Measurements from ENCODE around the gene C6orf136.
A peak's percentile ranks its signal among the peaks of the same experiment; 100 is the strongest.
"Not testable (repeated sequence)": the region's sequence is repeated elsewhere in the genome, so short reads cannot be mapped to it uniquely, and the experiment has no call there.

The C6orf136 gene

GRCh38 chr6:30644769-30645168 lies 2.2 kb upstream of the C6orf136 start:
- no peak overlapping the region for H3K9ac ChIP-seq (ENCODE audit: low read depth, low read length)
- peaks cover 7% of the 10 kb centered on the region for H3K4me1 ChIP-seq (ENCODE audit: control insufficient read depth, insufficient read depth, low read length)
- no peak overlapping the region for H3K27ac ChIP-seq (ENCODE audit: low read depth, low read length)
- peaks cover 58% of the 10 kb centered on the region for H3K36me3 ChIP-seq (ENCODE audit: control insufficient read depth, insufficient read depth, low read length)
- H3K9me3 ChIP-seq (ENCODE audit: control insufficient read depth, insufficient read depth, low read length) = no peaks in the 10 kb centered on the region
- H3K27me3 ChIP-seq (ENCODE audit: control insufficient read depth, insufficient read depth, low read length) = no peaks in the 10 kb centered on the region
- H3K4me3 ChIP-seq (ENCODE audit: low read depth, low read length) = no peak overlapping the region

- Histone ChIP-seq H3K27me3 (ENCODE audit: control insufficient read depth, insufficient read depth, low read length) (no peaks in the 10 kb centered on the region), H3K4me3 (ENCODE audit: low read depth, low read length) (peak overlapping the region; percentile 99), H3K4me1 (ENCODE audit: control insufficient read depth, insufficient read depth, low read length) (peaks cover 7% of the 10 kb centered on the region), H3K36me3 (ENCODE audit: control insufficient read depth, insufficient read depth, low read length) (peaks cover 50% of the 10 kb centered on the region), H3K9me3 (ENCODE audit: control insufficient read depth, insufficient read depth, low read length) (no peaks in the 10 kb centered on the region), H3K27ac (ENCODE audit: low read depth, low read length) (peak overlapping the region; percentile 35), H3K9ac (ENCODE audit: low read depth, low read length) (no peak overlapping the region)
Observed at GRCh38 chr6:30645989-30646388, 944 bp upstream of the C6orf136 start.

DNA sequence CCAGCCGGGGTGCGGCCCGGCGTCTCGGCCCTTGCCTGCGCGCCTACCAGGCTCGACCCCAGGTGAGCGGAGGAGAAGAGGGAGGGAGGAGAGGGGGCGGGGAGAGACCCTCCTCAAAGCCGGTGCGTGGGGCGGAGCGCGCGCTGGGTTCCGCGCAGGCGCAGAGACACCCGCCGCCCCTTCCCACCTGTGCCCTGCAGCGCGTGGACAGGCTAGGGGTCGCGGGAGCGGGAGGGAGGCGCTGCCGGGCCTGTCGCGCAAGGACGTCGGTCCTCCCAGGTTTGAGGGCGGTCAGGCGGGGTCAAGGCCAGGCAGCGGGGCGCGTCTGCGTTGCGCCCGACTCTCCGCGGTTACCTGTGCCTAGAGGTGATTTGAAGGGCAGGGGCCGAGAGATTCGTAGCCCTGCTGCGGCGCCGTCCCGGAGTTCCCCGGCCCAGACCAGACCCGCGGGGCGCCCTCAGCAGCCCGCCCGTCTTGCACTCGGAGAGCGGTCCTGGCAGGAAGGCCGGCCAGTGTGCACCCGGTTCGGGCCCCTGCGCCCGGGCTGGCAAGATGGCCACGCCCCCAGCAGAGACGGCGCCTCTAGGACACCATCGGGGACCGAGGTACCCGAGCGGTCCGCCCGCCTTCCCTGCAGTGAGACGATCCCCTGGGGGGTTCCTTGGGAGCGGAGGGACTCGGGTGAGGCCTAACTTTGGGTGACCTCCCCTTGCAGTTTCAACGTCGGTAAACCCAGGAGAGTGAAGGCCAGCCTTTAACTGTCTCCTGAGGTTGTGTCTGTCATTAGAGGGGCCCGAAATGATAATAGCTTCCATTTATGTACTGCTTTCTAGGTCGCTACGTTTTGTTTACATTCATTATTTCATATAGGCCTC lies 546 bp downstream of the C6orf136 start:
- Histone ChIP-seq H3K4me1 (ENCODE audit: control insufficient read depth, insufficient read depth, low read length) (peaks cover 7% of the 10 kb centered on the region), H3K4me3 (ENCODE audit: low read depth, low read length) (peak overlapping the region; percentile 99), H3K9me3 (ENCODE audit: control insufficient read depth, insufficient read depth, low read length) (no peaks in the 10 kb centered on the region), H3K27me3 (ENCODE audit: control insufficient read depth, insufficient read depth, low read length) (no peaks in the 10 kb centered on the region), H3K27ac (ENCODE audit: low read depth, low read length) (peak overlapping the region; percentile 92), H3K36me3 (ENCODE audit: control insufficient read depth, insufficient read depth, low read length) (peaks cover 52% of the 10 kb centered on the region), H3K9ac (ENCODE audit: low read depth, low read length) (peak overlapping the region; percentile 92)

DNA sequence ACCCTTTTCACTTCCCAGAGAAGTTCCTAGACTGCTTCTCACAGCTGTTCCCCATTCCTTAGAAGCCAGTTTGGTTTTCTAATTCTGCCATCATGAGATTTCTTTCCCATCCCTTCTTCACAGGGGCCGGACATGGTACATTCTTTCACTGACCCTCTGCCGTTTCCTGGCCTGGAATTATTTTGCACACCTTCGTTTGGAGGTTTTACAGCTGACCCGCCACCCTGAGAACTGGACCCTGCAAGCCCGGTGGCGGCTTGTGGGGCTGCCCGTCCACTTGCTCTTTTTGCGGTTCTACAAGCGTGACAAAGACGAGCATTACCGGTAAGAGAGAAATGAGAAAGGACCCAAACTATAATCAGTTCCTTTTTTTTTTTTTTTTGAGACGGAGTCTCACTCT lies 4.2 kb downstream of the C6orf136 start:
- H3K4me1 ChIP-seq (ENCODE audit: control insufficient read depth, insufficient read depth, low read length) = peaks cover 7% of the 10 kb centered on the region
- H3K27me3 ChIP-seq (ENCODE audit: control insufficient read depth, insufficient read depth, low read length) = no peaks in the 10 kb centered on the region
- peaks cover 57% of the 10 kb centered on the region for H3K36me3 ChIP-seq (ENCODE audit: control insufficient read depth, insufficient read depth, low read length)
- H3K9ac ChIP-seq (ENCODE audit: low read depth, low read length) = no peak overlapping the region
- H3K4me3 ChIP-seq (ENCODE audit: low read depth, low read length) = no peak overlapping the region
- H3K27ac ChIP-seq (ENCODE audit: low read depth, low read length) = no peak overlapping the region
- H3K9me3 ChIP-seq (ENCODE audit: control insufficient read depth, insufficient read depth, low read length) = no peaks in the 10 kb centered on the region

DNA sequence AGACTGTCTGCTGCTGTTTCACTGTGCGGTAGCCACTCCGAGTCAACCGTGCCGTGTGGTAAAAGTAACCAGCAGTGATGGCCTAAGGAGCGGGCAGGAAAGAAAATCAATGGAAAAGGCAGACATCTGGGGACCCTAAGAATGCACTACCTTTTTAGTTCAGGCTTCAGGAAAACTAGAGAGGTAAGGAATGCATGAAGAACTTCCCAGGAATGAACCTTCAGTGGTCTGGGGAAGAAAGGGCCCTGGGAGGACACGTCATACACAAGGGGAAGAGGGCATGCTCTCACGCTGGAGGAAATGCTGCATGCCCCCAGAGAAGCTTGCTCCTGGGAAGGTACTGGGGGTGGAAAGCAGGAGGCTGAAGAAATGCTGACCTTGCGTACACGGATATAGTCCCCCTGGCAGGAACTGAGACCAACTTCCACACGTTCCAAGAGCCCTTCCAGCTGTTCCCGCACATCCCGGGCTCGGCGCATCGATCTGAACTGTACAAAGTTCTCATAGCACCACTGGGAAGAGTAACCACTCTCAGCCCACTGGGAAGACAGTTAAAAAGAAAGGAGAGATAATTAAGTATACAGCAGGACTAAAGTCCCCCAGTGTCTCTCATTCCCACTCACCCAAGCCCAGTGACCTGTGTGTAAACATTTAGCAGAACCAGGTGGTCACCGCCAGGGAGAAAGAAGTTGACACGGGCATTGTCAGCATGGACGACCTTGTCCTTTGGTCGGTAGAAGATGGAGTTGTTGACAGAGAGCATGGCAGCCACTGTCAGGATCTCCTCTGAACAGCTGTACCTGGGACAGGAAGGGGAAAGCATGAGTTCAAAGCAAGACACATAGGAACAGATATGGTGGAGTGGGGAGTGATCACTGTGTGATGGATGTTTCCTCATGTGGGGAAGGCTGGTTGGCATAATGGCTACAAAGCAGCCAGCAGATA lies 8.1 kb downstream of the C6orf136 start:
- H3K27ac ChIP-seq (ENCODE audit: low read depth, low read length) = no peak overlapping the region
- no peak overlapping the region for H3K4me3 ChIP-seq (ENCODE audit: low read depth, low read length)
- H3K9me3 ChIP-seq (ENCODE audit: control insufficient read depth, insufficient read depth, low read length) = no peaks in the 10 kb centered on the region
- H3K4me1 ChIP-seq (ENCODE audit: control insufficient read depth, insufficient read depth, low read length) = no peaks in the 10 kb centered on the region
- H3K36me3 ChIP-seq (ENCODE audit: control insufficient read depth, insufficient read depth, low read length) = peaks cover 90% of the 10 kb centered on the region
- no peak overlapping the region for H3K9ac ChIP-seq (ENCODE audit: low read depth, low read length)
- no peaks in the 10 kb centered on the region for H3K27me3 ChIP-seq (ENCODE audit: control insufficient read depth, insufficient read depth, low read length)

- H3K9ac ChIP-seq (ENCODE audit: low read depth, low read length) = no peak overlapping the region
- H3K36me3 ChIP-seq (ENCODE audit: control insufficient read depth, insufficient read depth, low read length) = peaks cover 93% of the 10 kb centered on the region
- H3K4me1 ChIP-seq (ENCODE audit: control insufficient read depth, insufficient read depth, low read length) = no peaks in the 10 kb centered on the region
- no peaks in the 10 kb centered on the region for H3K9me3 ChIP-seq (ENCODE audit: control insufficient read depth, insufficient read depth, low read length)
- H3K4me3 ChIP-seq (ENCODE audit: low read depth, low read length) = no peak overlapping the region
- H3K27me3 ChIP-seq (ENCODE audit: control insufficient read depth, insufficient read depth, low read length) = no peaks in the 10 kb centered on the region
- no peak overlapping the region for H3K27ac ChIP-seq (ENCODE audit: low read depth, low read length)
Observed at GRCh38 chr6:30655743-30656094, 8.8 kb downstream of the C6orf136 start.

GRCh38 chr6:30656513-30656912 lies 9.6 kb downstream of the C6orf136 start:
- H3K36me3 ChIP-seq (ENCODE audit: control insufficient read depth, insufficient read depth, low read length) = peaks cover 90% of the 10 kb centered on the region
- no peak overlapping the region for H3K27ac ChIP-seq (ENCODE audit: low read depth, low read length)
- no peaks in the 10 kb centered on the region for H3K4me1 ChIP-seq (ENCODE audit: control insufficient read depth, insufficient read depth, low read length)
- no peaks in the 10 kb centered on the region for H3K9me3 ChIP-seq (ENCODE audit: control insufficient read depth, insufficient read depth, low read length)
- no peak overlapping the region for H3K9ac ChIP-seq (ENCODE audit: low read depth, low read length)
- H3K4me3 ChIP-seq (ENCODE audit: low read depth, low read length) = no peak overlapping the region
- H3K27me3 ChIP-seq (ENCODE audit: control insufficient read depth, insufficient read depth, low read length) = no peaks in the 10 kb centered on the region

DNA sequence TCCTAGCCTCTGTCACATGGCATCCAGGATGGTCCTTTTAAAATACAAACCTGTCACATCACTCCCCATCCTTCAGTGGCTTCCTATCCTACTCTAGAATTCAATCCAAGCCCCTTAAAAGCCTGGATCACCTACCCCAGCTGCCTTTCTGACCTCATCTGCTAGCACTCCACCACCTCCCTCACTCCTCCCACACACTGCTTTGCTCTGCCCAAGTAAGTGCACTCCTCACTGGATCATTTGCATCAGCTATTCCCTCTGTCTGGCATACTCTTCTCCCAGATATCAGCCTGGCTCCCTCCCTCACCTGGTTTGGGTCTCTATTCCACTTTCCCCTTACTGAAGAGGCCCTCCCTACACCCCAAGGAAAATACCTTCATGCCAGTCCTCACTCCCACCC lies 10.5 kb downstream of the C6orf136 start:
- Histone ChIP-seq H3K4me3 (ENCODE audit: low read depth, low read length) (no peak overlapping the region), H3K36me3 (ENCODE audit: control insufficient read depth, insufficient read depth, low read length) (peaks cover 90% of the 10 kb centered on the region), H3K9ac (ENCODE audit: low read depth, low read length) (no peak overlapping the region), H3K9me3 (ENCODE audit: control insufficient read depth, insufficient read depth, low read length) (no peaks in the 10 kb centered on the region), H3K27me3 (ENCODE audit: control insufficient read depth, insufficient read depth, low read length) (no peaks in the 10 kb centered on the region), H3K4me1 (ENCODE audit: control insufficient read depth, insufficient read depth, low read length) (no peaks in the 10 kb centered on the region), H3K27ac (ENCODE audit: low read depth, low read length) (no peak overlapping the region)

GRCh38 chr6:30657922-30658321 lies 11.0 kb downstream of the C6orf136 start:
- H3K36me3 ChIP-seq (ENCODE audit: control insufficient read depth, insufficient read depth, low read length) = peaks cover 90% of the 10 kb centered on the region
- H3K4me3 ChIP-seq (ENCODE audit: low read depth, low read length); H3K9ac ChIP-seq (ENCODE audit: low read depth, low read length); H3K9me3 ChIP-seq (ENCODE audit: control insufficient read depth, insufficient read depth, low read length); H3K4me1 ChIP-seq (ENCODE audit: control insufficient read depth, insufficient read depth, low read length); H3K27me3 ChIP-seq (ENCODE audit: control insufficient read depth, insufficient read depth, low read length); H3K27ac ChIP-seq (ENCODE audit: low read depth, low read length): not testable (repeated sequence)

GRCh38 chr6:30664994-30665767 lies 18.2 kb downstream of the C6orf136 start:
- Histone ChIP-seq H3K27me3 (ENCODE audit: control insufficient read depth, insufficient read depth, low read length) (no peaks in the 10 kb centered on the region), H3K4me3 (ENCODE audit: low read depth, low read length) (no peak overlapping the region), H3K27ac (ENCODE audit: low read depth, low read length) (no peak overlapping the region), H3K4me1 (ENCODE audit: control insufficient read depth, insufficient read depth, low read length) (no peaks in the 10 kb centered on the region), H3K9ac (ENCODE audit: low read depth, low read length) (no peak overlapping the region), H3K9me3 (ENCODE audit: control insufficient read depth, insufficient read depth, low read length) (no peaks in the 10 kb centered on the region), H3K36me3 (ENCODE audit: control insufficient read depth, insufficient read depth, low read length) (peaks cover 73% of the 10 kb centered on the region)

Data from HUES48 (cell line).